Colon (tissue), 2 donors: ENCODE measurements around the gene YIPF5.

Experiments
- FAIRE-seq: peaks from 2 replicates; lab custom pipeline; 2012; peaks lifted over from hg19 to GRCh38; lab: Jason Lieb, UNC
- donor health status: control.
- donor health status: control.

The YIPF5 gene

GRCh38 chr5:144170276-144171024, at the start of gene YIPF5, which contains the start of gene KCTD16:
TSS of gene YIPF5 (minus strand) at chr5:144170659. CDS start at chr5:144169955, 704 bp downstream.
TSS of gene KCTD16 (plus strand) at chr5:144170873.
- FAIRE-seq, result peak; percentile 68

DNA sequence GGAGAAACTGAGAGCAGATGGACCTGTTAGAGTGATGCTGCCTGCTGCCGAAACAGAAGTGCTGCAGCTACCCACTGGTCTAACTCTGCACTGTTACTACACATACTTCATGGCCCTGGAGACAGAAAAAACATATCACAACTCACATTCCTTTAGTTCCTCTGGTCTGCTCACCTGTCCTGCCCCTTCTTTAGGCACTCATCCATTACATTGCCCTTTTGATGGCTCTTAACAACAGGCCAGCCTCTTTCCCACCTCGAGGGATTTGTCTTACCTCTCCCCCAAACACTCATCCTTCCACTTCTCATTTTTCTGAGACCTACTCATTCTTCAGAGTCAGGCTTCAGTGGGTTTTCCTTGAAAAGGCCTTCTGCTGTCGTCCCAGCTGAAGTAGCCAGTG, 49.4 kb upstream of the YIPF5 start:
- no peak for FAIRE-seq

DNA sequence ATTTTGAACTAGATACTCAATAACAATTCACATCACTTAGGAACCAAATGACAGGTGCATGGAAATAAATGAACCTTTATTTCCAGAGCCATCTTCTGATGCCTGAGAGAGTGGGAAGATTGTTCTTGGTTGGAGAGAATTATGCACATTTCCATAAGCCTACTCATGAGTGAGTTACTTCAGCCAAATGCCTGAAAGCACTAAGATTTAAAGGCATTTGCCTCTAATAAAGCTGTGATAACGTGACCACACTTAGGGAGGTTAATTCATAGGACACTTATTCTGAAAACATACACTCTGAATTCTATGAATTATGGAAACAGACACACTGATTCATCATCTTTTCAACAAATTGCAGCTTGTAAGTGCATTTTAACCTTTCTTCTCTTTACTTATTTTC, 40.2 kb upstream of the YIPF5 start:
- FAIRE-seq, result no peak

DNA sequence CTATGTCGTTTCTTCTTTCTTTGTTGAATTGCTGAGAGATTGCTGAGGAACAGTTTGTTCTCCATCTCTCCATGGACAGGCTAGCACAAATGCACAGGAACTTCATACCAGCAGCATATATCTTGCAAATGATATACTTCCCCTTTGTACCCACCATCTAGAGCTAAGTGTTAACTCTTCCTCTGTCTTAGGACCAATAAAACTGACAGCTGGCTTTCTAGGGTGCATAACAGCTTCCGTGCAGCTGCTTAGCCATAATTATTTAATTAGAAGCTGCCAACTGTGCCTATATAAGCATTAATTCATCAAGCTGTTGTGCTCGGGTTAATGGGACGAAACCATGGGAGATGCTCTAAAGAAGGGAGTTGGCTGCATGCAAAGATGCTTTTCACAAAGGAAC, 38.9 kb upstream of the YIPF5 start:
- FAIRE-seq, result no peak

- no peak for FAIRE-seq
Measured at GRCh38 chr5:144207875-144208444, 37.5 kb upstream of the YIPF5 start.

- FAIRE-seq, result no peak
Measured at GRCh38 chr5:144206141-144206540, 35.7 kb upstream of the YIPF5 start.

- no peak for FAIRE-seq
Measured at GRCh38 chr5:144205141-144205551, 34.7 kb upstream of the YIPF5 start.

DNA sequence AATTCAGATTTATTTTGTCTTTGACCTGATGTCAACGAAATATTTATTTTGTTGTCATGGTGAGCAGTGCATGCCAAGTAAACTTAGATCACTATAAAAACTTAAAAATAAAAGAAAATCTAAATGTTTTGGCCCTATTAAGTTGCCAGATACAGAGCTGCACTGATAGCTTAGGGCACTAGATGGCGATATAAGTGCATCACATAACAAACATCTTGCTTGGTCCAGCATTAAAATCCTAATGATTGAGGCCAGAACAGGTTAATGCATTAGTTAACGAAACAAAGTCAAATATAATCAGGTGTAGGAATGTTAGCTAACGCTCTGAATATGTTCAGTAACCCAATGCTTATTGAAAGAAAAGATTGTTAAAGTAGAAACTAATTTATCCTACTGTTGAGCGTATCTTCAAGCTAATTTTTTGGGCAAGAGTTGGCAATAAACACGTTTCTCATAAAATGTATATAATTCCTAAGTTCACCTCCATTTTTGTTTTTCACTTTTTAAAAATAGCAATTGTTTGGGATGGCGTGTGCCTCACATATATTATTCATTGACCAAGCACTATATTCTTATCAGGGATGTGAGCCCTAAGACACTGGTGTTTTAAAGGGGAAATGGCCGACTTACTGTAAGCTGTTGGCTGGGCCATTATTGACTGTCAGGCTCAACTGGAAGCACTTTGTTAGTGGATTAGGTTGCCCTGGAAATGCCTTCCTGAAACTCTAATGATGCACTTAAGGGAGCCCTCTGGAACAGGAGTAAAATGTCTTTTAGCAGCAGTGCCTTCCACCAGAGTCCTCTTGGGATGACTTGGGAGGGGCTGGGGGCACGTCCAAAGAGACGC, 33.5 kb upstream of the YIPF5 start:
- peak; percentile 78 for FAIRE-seq

GRCh38 chr5:144202726-144203125, 32.3 kb upstream of the YIPF5 start:
- FAIRE-seq, result no peak

- FAIRE-seq, result no peak
Measured at GRCh38 chr5:144202072-144202471, 31.6 kb upstream of the YIPF5 start.

- no peak for FAIRE-seq
Measured at GRCh38 chr5:144201588-144201987, 31.1 kb upstream of the YIPF5 start.

- no peak for FAIRE-seq
Measured at GRCh38 chr5:144198386-144198785, 27.9 kb upstream of the YIPF5 start.

GRCh38 chr5:144196612-144197011, 26.2 kb upstream of the YIPF5 start:
- FAIRE-seq, result no peak

- FAIRE-seq, result no peak
Measured at GRCh38 chr5:144195448-144195847, 25.0 kb upstream of the YIPF5 start.

GRCh38 chr5:144194144-144194543, 23.7 kb upstream of the YIPF5 start:
- FAIRE-seq, result no peak

DNA sequence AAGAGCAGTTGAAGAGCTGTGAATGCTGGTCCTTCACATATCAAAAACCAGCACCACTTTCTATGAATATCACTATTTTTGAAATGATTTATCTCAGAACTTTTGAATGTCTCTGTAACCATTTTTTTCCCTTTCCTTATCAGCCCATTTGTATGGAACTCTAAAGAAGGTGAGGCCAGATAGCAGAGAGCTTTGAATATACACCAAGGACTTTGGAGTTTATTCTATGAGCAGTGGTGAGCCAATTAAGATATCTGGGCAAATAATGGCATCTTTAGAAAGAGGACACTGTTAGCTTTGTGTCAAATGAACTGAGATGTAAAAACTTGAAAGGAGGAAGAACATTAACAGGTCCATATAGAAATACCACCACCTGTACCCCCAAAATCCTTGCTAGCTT, 22.2 kb upstream of the YIPF5 start:
- no peak for FAIRE-seq

- peak; percentile 51 for FAIRE-seq
Measured at GRCh38 chr5:144191998-144192397, 21.5 kb upstream of the YIPF5 start.

- FAIRE-seq, result no peak
Measured at GRCh38 chr5:144191531-144191930, 21.1 kb upstream of the YIPF5 start.

- no peak for FAIRE-seq
Measured at GRCh38 chr5:144189800-144190429, 19.5 kb upstream of the YIPF5 start.

DNA sequence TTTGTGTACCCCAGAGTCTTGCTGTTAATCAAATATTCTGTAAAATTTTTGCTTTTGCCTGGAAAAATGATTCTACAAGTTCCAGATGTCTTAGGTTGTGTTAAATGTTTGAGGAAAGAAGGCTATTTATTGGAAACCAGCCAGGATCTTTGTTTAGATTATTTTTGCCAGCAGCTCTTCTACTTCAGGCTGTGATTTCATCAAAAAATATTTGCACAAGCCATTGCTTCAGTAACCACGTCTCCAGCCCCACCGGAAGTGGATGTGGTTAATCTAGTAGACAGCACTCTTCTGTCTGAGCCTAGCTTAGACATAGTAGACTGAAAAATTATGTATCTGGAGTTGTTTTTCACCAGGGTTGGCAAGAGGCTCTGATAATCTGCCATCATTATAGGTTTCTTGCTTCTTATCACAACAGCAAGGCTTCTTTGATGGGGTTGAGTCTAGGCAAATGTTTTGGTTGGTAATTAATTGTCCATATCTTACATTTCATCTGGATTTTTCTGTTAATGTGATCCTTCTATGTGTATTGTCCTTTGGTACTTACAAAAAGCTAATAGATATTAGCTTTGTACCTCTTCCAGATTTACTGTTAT, 17.3 kb upstream of the YIPF5 start:
- no peak for FAIRE-seq

- FAIRE-seq, result peak; percentile 70
Measured at GRCh38 chr5:144183254-144183889, 12.9 kb upstream of the YIPF5 start.

- FAIRE-seq, result no peak
Measured at GRCh38 chr5:144179226-144179625, 8.8 kb upstream of the YIPF5 start.
